MM.1S (cell line): ENCODE data around the gene KRT23.

Experiments
- EZH2 ChIP-seq: fragments of 300-600 bp; sonication (generic); optimal IDR thresholded peaks from 2 replicates; pipeline ENCODE3; 2017; ENCODE audit warnings: low read depth, mild to moderate bottlenecking, antibody characterized with exemption, low read length, mixed read lengths
- EZH2phosphoT487 ChIP-seq: fragments of 300-600 bp; sonication (generic); IDR thresholded peaks from 2 replicates; pipeline ENCODE4 v1.6.1; 2018; ENCODE audit warnings: antibody characterized with exemption, low read length
- TF ChIP-seq, protein P1 (sequence below): fragments of 300-600 bp; sonication (generic); IDR thresholded peaks from 2 replicates; pipeline ENCODE4 v1.5.1; 2016; ENCODE audit warnings: antibody characterized with exemption, low read length, mixed read lengths

DNA sequence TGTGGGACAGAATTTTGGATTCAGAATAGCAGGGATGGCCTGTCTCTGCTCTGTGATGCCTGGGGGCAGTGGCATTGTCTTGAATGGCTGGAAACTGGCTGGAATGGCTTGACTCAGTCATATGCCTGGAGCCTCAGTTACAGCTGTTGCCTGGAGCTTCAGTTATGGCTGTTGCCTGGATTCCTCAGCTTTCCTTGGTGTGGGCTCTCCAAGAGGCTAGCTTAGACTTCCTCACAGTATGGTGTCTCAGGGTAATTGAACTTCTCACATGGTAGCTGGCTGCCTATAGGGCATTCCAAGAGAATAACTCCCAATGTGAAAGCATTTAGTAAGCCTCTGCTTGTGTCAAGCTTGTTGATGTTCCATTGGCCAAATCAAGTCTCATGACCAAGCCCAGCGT is 21.1 kb downstream of the KRT23 start:
- TF ChIP-seq EZH2phosphoT487, result no peak
- TF ChIP-seq, protein P1, sequence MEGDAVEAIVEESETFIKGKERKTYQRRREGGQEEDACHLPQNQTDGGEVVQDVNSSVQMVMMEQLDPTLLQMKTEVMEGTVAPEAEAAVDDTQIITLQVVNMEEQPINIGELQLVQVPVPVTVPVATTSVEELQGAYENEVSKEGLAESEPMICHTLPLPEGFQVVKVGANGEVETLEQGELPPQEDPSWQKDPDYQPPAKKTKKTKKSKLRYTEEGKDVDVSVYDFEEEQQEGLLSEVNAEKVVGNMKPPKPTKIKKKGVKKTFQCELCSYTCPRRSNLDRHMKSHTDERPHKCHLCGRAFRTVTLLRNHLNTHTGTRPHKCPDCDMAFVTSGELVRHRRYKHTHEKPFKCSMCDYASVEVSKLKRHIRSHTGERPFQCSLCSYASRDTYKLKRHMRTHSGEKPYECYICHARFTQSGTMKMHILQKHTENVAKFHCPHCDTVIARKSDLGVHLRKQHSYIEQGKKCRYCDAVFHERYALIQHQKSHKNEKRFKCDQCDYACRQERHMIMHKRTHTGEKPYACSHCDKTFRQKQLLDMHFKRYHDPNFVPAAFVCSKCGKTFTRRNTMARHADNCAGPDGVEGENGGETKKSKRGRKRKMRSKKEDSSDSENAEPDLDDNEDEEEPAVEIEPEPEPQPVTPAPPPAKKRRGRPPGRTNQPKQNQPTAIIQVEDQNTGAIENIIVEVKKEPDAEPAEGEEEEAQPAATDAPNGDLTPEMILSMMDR, result no peak
- TF ChIP-seq EZH2, result no peak
